Bronchial epithelial cell (primary cell): ENCODE measurements around the gene OR10G8. TPM values are rescaled to one million over a fixed set of nuclear protein-coding genes. Genes with fewer than 3 reads are reported as not detected.

Source experiments
- DNase-seq: peaks from one replicate; pipeline ENCODE4 v3.0.0-alpha.2; 2010; ENCODE audit warnings: low read depth
- FAIRE-seq: peaks from 2 replicates; lab custom pipeline; 2011; peaks lifted over from hg19 to GRCh38; lab: Jason Lieb, UNC
- H3K27me3 ChIP-seq: 2 replicates; pipeline ENCODE4 v1.5.1; 2011; ENCODE audit warnings: low read length; ENCODE audit not compliant: control insufficient read depth, insufficient read depth
- H3K36me3 ChIP-seq: 2 replicates; pipeline ENCODE4 v1.5.1; 2011; ENCODE audit warnings: low read length; ENCODE audit not compliant: control insufficient read depth, insufficient read depth
- H3K4me3 ChIP-seq: 2 replicates; pipeline ENCODE4 v1.5.1; 2011; ENCODE audit warnings: mild to moderate bottlenecking, low read depth, low read length, control low read depth
- CTCF ChIP-seq: IDR thresholded peaks from 2 replicates; pipeline ENCODE4 v1.5.1; 2011; ENCODE audit warnings: mild to moderate bottlenecking, moderate library complexity, low read length, control low read depth, inconsistent platforms; ENCODE audit not compliant: insufficient read depth, severe bottlenecking
- total RNA-seq: library from RNA; depleted of rRNA; stranded (reverse); fragments of >200 nt; gene quantifications from 2 replicates; pipeline ENCODE4 v1.2.1, GENCODE V29; 2014

OR10G8 gene
- total RNA-seq, 1 donor from 2014 or later = not detected

- FAIRE-seq (no peak), DNase-seq (no peak)
- Histone ChIP-seq H3K27me3 (no peaks in the 10 kb centered on the region), H3K4me3 (no peak overlapping the region), H3K36me3 (no peaks in the 10 kb centered on the region)
- TF ChIP-seq CTCF = no peak
Observed at GRCh38 chr11:124068601-124069110, 42.1 kb downstream of the OR10G8 start.

- H3K4me3 ChIP-seq = peak overlapping the region; percentile 21
- DNase-seq (peak; percentile 54), FAIRE-seq (no peak)
Observed at GRCh38 chr11:124069429-124070401, 43.1 kb downstream of the OR10G8 start.

GRCh38 chr11:124070915-124071622, 44.5 kb downstream of the OR10G8 start:
- Histone ChIP-seq H3K27me3 (no peaks in the 10 kb centered on the region), H3K36me3 (no peaks in the 10 kb centered on the region), H3K4me3 (no peak overlapping the region)
- FAIRE-seq (no peak), DNase-seq (peak; percentile 71)
- TF ChIP-seq CTCF = peak; percentile 58

More at GRCh38 chr11:124069429-124070401, 43.1 kb downstream of the OR10G8 start:
- Histone ChIP-seq H3K27me3 (no peaks in the 10 kb centered on the region), H3K36me3 (no peaks in the 10 kb centered on the region)
- peak; percentile 80 for TF ChIP-seq CTCF

GRCh38 chr11:124071623-124071948, 45.0 kb downstream of the OR10G8 start:
- Histone ChIP-seq H3K27me3 (no peaks in the 10 kb centered on the region), H3K36me3 (no peaks in the 10 kb centered on the region), H3K4me3 (peak overlapping the region; percentile 18)
- no peak for DNase-seq
- FAIRE-seq = no peak
- TF ChIP-seq CTCF = no peak

- DNase-seq (no peak), FAIRE-seq (no peak)
- H3K27me3 ChIP-seq = no peaks in the 10 kb centered on the region
- no peaks in the 10 kb centered on the region for H3K36me3 ChIP-seq
- no peak overlapping the region for H3K4me3 ChIP-seq
- no peak for TF ChIP-seq CTCF
Observed at GRCh38 chr11:124072147-124072546, 45.5 kb downstream of the OR10G8 start.
